ENCODE results near the gene PPP1R13B. TPM values are rescaled to one million over a fixed set of nuclear protein-coding genes. Genes with fewer than 3 reads are reported as not detected.

PPP1R13B gene
- total and polyA plus RNA-seq, 2 donors from 2014 or later: 15.1 to 69.4 TPM

DNA sequence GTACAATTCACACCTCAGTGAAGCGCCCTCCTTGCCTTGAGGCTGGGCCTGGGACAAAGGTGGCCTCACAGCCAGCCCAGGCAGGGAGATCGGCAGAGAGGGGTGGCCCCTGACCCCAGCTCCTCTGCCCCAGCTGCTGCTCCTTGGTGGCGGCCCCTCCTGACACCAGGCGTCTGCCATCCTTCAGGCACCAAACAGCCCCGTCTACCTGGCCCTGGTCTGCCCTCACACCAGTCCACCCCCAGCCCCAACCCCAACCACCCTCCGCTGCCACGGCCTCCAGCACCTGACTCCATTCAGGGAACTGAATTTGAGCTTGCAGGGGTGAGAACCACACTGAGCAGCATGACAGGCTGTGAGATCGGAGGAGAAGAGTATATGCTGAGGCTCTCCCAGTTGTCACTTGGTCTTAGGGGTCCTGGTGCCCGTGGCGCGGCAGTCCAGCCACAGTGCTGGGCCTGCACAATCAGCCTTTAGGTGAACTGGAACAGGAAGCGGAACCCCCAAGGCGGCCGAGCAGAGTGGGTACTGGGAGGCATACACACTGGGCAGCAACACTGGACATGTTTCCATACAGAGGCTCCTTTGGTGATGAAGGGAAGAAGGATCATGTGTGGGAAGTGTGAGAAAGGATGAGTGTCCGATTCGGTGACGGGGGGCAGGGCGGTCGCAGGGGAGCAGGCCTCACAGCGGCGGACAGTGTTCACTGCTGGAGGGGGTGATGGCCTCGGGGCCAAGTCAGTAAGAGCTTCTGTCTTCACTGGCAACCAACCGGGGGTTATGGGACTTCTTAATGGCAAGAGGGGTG, 113.1 kb downstream of the PPP1R13B start:
- FAIRE-seq: no peak
- DNase-seq: peak in 1 of 5 donors; percentile 68
- intact Hi-C loops (cut with DNase I): no loop called here
- Histone ChIP-seq H3K9me3 (ENCODE audit: control insufficient read depth in 2 of 3, insufficient read depth in 1 of 3, low read length in 3 of 3) (no peaks in the 10 kb centered on the region), H3K27me3 (ENCODE audit: control insufficient read depth, insufficient read depth, low read length) (no peaks in the 10 kb centered on the region), H3K9ac (ENCODE audit: low read length in 3 of 3) (peak overlapping the region in 1 of 3 donors; percentile 40), H3K36me3 (ENCODE audit: control insufficient read depth in 2 of 3, insufficient read depth in 3 of 3, low read length in 3 of 3) (peaks cover 4 to 41% (median 14%) of the 10 kb centered on the region in 3 donors), H3K4me1 (ENCODE audit: control insufficient read depth in 2 of 3, insufficient read depth in 2 of 3, low read depth in 1 of 3, low read length in 3 of 3) (peaks cover 0 to 23% (median 16%) of the 10 kb centered on the region in 3 donors), H3K4me3 (ENCODE audit: low read length in 3 of 3) (no peak overlapping the region), H3K27ac (ENCODE audit: low read depth in 2 of 2, low read length in 2 of 2) (no peak overlapping the region)
- no peak for TF ChIP-seq CTCF (IDR thresholded peaks at IDR 0.05; ENCODE audit: borderline replicate concordance, extremely low read depth, insufficient read depth)

GRCh38 chr14:103733651-103734050, 113.7 kb downstream of the PPP1R13B start:
- FAIRE-seq (no peak), DNase-seq (peak in 2 of 5 donors; percentile 22 to 58)
- TF ChIP-seq CTCF (IDR thresholded peaks at IDR 0.05; ENCODE audit: borderline replicate concordance, extremely low read depth, insufficient read depth): no peak
- Histone ChIP-seq H3K27me3 (ENCODE audit: control insufficient read depth, insufficient read depth, low read length) (no peaks in the 10 kb centered on the region), H3K9me3 (ENCODE audit: control insufficient read depth in 2 of 3, insufficient read depth in 1 of 3, low read length in 3 of 3) (no peaks in the 10 kb centered on the region), H3K9ac (ENCODE audit: low read length in 3 of 3) (no peak overlapping the region), H3K4me3 (ENCODE audit: low read length in 3 of 3) (no peak overlapping the region), H3K36me3 (ENCODE audit: control insufficient read depth in 2 of 3, insufficient read depth in 3 of 3, low read length in 3 of 3) (peaks cover 5 to 39% (median 14%) of the 10 kb centered on the region in 3 donors), H3K27ac (ENCODE audit: low read depth in 2 of 2, low read length in 2 of 2) (peak overlapping the region in 1 of 2 donors; percentile 26), H3K4me1 (ENCODE audit: control insufficient read depth in 2 of 3, insufficient read depth in 2 of 3, low read depth in 1 of 3, low read length in 3 of 3) (peaks cover 0 to 23% (median 16%) of the 10 kb centered on the region in 3 donors)
- intact Hi-C loops (cut with DNase I): no loop called here

DNA sequence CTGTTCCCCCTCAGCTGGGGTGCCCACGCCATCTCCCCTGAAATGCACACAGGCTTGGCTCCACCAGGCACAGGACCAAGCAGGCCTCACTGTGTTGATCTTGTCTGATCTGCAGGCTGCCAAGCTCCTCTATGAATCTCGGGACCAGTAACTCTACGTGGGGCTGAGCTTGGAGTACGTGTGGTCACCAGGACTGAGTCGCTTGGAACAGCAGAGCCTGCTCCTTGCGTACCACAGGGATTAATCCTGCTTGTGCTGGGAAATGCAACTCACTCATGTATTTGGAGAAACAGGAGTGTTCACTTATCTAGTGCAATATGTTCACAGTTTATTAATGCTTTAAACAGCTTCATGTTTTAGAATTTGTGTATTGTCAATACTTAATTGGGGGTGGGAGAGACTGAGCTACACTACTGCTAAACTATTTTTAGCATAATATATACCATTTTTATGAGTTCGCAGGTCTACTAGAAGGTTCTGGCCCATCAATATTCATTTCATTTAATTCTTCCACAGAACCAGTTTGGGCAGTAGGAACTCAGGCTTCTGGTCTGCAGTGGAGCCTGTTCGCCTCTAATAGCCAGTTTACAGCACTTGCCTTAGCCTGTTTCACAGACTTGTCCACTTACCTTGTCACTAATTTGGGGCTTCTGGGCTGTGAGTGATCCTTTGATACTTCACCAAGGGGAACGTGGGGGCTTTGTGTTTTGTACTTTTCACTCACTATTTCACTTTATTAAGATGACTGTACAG, 114.3 kb downstream of the PPP1R13B start:
- Histone ChIP-seq H3K27ac (ENCODE audit: low read depth in 2 of 2, low read length in 2 of 2) (peak overlapping the region in 1 of 2 donors; percentile 26), H3K36me3 (ENCODE audit: control insufficient read depth in 2 of 3, insufficient read depth in 3 of 3, low read length in 3 of 3) (peaks cover 4 to 36% (median 8%) of the 10 kb centered on the region in 3 donors)

More for the DNA sequence above, 114.3 kb downstream of the PPP1R13B start:
- no peak overlapping the region for H3K4me3 ChIP-seq (ENCODE audit: low read length in 3 of 3)
- H3K27me3 ChIP-seq (ENCODE audit: control insufficient read depth, insufficient read depth, low read length): no peaks in the 10 kb centered on the region
- H3K4me1 ChIP-seq (ENCODE audit: control insufficient read depth in 2 of 3, insufficient read depth in 2 of 3, low read depth in 1 of 3, low read length in 3 of 3): peaks cover 0 to 23% (median 16%) of the 10 kb centered on the region in 3 donors
- no peak for FAIRE-seq
- DNase-seq: peak in 2 of 5 donors; percentile 50 to 62
- intact Hi-C loops (cut with DNase I): no loop called here
- H3K9me3 ChIP-seq (ENCODE audit: control insufficient read depth in 2 of 3, insufficient read depth in 1 of 3, low read length in 3 of 3): no peaks in the 10 kb centered on the region
- TF ChIP-seq CTCF (IDR thresholded peaks at IDR 0.05; ENCODE audit: borderline replicate concordance, extremely low read depth, insufficient read depth): no peak
- no peak overlapping the region for H3K9ac ChIP-seq (ENCODE audit: low read length in 3 of 3)
